Liver (tissue), 9 donors: ENCODE measurements around the gene CNTN1. TPM values are rescaled to one million over a fixed set of nuclear protein-coding genes. Genes with fewer than 3 reads are reported as not detected.

Source experiments
- DNase-seq: peaks from one replicate; pipeline ENCODE4 v3.0.0-alpha.2; 2017; ENCODE audit warnings: low spot score
- H3K27ac ChIP-seq, 2 donors: one replicate each; pipeline ENCODE4 v1.7.0; 2013; ENCODE audit warnings: inconsistent platforms in 2 of 2, low read length in 2 of 2, control low read depth in 1 of 2, low read depth in 1 of 2, mild to moderate bottlenecking in 1 of 2
- H3K27me3 ChIP-seq, 4 donors: one replicate each; pipeline versions ENCODE4 v1.6.1 to v1.7.0; 2013; ENCODE audit warnings: low read length in 3 of 4, inconsistent platforms in 1 of 4, mild to moderate bottlenecking in 1 of 4, moderate library complexity in 1 of 4; ENCODE audit not compliant: control insufficient read depth in 4 of 4, insufficient read depth in 4 of 4
- H3K36me3 ChIP-seq, 4 donors: one replicate each; pipeline versions ENCODE4 v1.6.1 to v1.7.0; 2013; ENCODE audit warnings: low read length in 3 of 4, mild to moderate bottlenecking in 3 of 4, low read depth in 1 of 4, moderate library complexity in 1 of 4; ENCODE audit not compliant: control insufficient read depth in 4 of 4, insufficient read depth in 3 of 4
- H3K4me1 ChIP-seq, 4 donors: one replicate each; pipeline versions ENCODE4 v1.6.1 to v1.7.0; 2013; ENCODE audit warnings: low read length in 3 of 4, mild to moderate bottlenecking in 3 of 4, moderate library complexity in 1 of 4; ENCODE audit not compliant: control insufficient read depth in 4 of 4, insufficient read depth in 4 of 4
- H3K4me3 ChIP-seq, 3 donors: one replicate each; pipeline versions ENCODE4 v1.6.1 to v1.7.0; 2013; ENCODE audit warnings: low read length in 3 of 3, control low read depth in 1 of 3, low read depth in 1 of 3, mild to moderate bottlenecking in 1 of 3
- H3K9ac ChIP-seq, 2 donors: one replicate each; pipeline ENCODE4 v1.7.0; 2013; ENCODE audit warnings: low read length in 2 of 2, mild to moderate bottlenecking in 2 of 2, moderate library complexity in 2 of 2, control low read depth in 1 of 2, low read depth in 1 of 2
- H3K9me3 ChIP-seq, 4 donors: one replicate each; pipeline versions ENCODE4 v1.6.1 to v1.7.0; 2013; ENCODE audit warnings: low read length in 3 of 4; ENCODE audit not compliant: control insufficient read depth in 4 of 4
- CTCF ChIP-seq: fragments of 150-350 bp; IDR thresholded peaks from 2 replicates; pipeline ENCODE4 v1.5.1; 2017; ENCODE audit warnings: improper control_type of control experiment, low read depth, low read length; ENCODE audit not compliant: missing input control
- EGR1 ChIP-seq, 2 donors: IDR thresholded peaks; 2 replicates each; pipeline ENCODE4 v1.6.1; 2016 to 2018; ENCODE audit warnings: antibody characterized with exemption in 2 of 2, low read depth in 2 of 2
- FOXA2 ChIP-seq: IDR thresholded peaks from 2 replicates; pipeline ENCODE4 v1.6.1; 2016; ENCODE audit warnings: antibody characterized with exemption
- HNF4A ChIP-seq, 2 donors: conservative IDR thresholded peaks; 2 replicates each; pipeline ENCODE4 v1.6.1; 2016; ENCODE audit warnings: antibody characterized with exemption in 2 of 2, mild to moderate bottlenecking in 2 of 2
- NR2F2 ChIP-seq: IDR thresholded peaks from 2 replicates; pipeline ENCODE4 v1.6.1; 2016; ENCODE audit warnings: antibody characterized with exemption
- RAD21 ChIP-seq, 2 donors: IDR thresholded peaks; 2 replicates each; pipeline ENCODE4 v1.6.1; 2016; ENCODE audit warnings: antibody characterized with exemption in 2 of 2, mild to moderate bottlenecking in 2 of 2
- REST ChIP-seq: IDR thresholded peaks from 2 replicates; pipeline ENCODE4 v1.6.1; 2016; ENCODE audit warnings: antibody characterized with exemption, mild to moderate bottlenecking
- SP1 ChIP-seq: IDR thresholded peaks from 2 replicates; pipeline ENCODE4 v1.6.1; 2018; ENCODE audit warnings: antibody characterized with exemption, mild to moderate bottlenecking
- TAF1 ChIP-seq: conservative IDR thresholded peaks from 2 replicates; pipeline ENCODE4 v1.6.1; 2016; ENCODE audit warnings: antibody characterized with exemption, mild to moderate bottlenecking
- YY1 ChIP-seq: IDR thresholded peaks from 2 replicates; pipeline ENCODE4 v1.6.1; 2016; ENCODE audit warnings: antibody characterized with exemption, mild to moderate bottlenecking
- WGBS: extraction: QIAGEN DNeasy Blood & Tissue Kit; methylation state at CpG from one replicate; pipeline ENCODE4 v1.1.7; 2013; 5-methylcytosine and 5-hydroxymethylcytosine counted together
- polyA plus RNA-seq, 2 donors: library from polyadenylated mRNA; stranded (reverse) in 1 of 2; unstranded in 1 of 2; fragments of 200-250 nt in 1 of 2; fragments of >200 nt in 1 of 2; fragmentation: Nextera tagmentation in 1 of 2; extraction: Ambion mirVana in 1 of 2; gene quantifications; one replicate each; pipeline versions ENCODE4 v1.2.1 to v1.2.3, GENCODE V29; 2013 to 2015
- total RNA-seq, 2 donors: library from RNA; depleted of rRNA; stranded (reverse); fragments of >200 nt; gene quantifications; one replicate each; pipeline ENCODE4 v1.2.3, GENCODE V29; 2014
- donor health status: healthy.
- donor health status: healthy.
- donor health status: healthy.
- donor health status: healthy.
- donor health status: healthy.

CNTN1 gene
- total and polyA plus RNA-seq, 4 donors = 0.03 to 1.2 (median 0.43) TPM

GRCh38 chr12:40915172-40915571, 222.9 kb downstream of the CNTN1 start:
- no peak overlapping the region for H3K27ac ChIP-seq
- DNase-seq = no peak
- H3K4me3 ChIP-seq = no peak overlapping the region
- TF ChIP-seq REST (no peak), EGR1 (IDR thresholded peaks at IDR 0.05; ENCODE audit: low read depth in 2 of 2) (no peak), TAF1 (no peak), HNF4A (conservative IDR thresholded peaks at IDR 0.05) (no peak), YY1 (no peak), NR2F2 (no peak), FOXA2 (no peak), RAD21 (IDR thresholded peaks at IDR 0.05) (no peak), SP1 (no peak)
- H3K9ac ChIP-seq = no peak overlapping the region
- H3K4me1 ChIP-seq = no peaks in the 10 kb centered on the region
- H3K9me3 ChIP-seq = no peaks in the 10 kb centered on the region
- H3K27me3 ChIP-seq = peaks cover 0 to 10% (median 2%) of the 10 kb centered on the region in 4 donors
- 79% methylated on average over 2 of the region's 2 CpGs for WGBS
- no peaks in the 10 kb centered on the region for H3K36me3 ChIP-seq

- Histone ChIP-seq H3K27ac (no peak overlapping the region), H3K9ac (no peak overlapping the region), H3K9me3 (no peaks in the 10 kb centered on the region), H3K27me3 (peaks cover 0 to 10% (median 0%) of the 10 kb centered on the region in 4 donors), H3K4me3 (no peak overlapping the region), H3K4me1 (no peaks in the 10 kb centered on the region), H3K36me3 (no peaks in the 10 kb centered on the region)
- no peak for DNase-seq
- TF ChIP-seq YY1 = no peak
- TF ChIP-seq EGR1 (IDR thresholded peaks at IDR 0.05; ENCODE audit: low read depth in 2 of 2) = no peak
- no peak for TF ChIP-seq NR2F2
- TF ChIP-seq HNF4A (conservative IDR thresholded peaks at IDR 0.05) = no peak
- 56% methylated on average over 6 of the region's 6 CpGs for WGBS
Observed at GRCh38 chr12:40917561-40917960, 225.3 kb downstream of the CNTN1 start.

GRCh38 chr12:40921563-40922163, 229.4 kb downstream of the CNTN1 start:
- Histone ChIP-seq H3K9ac (no peak overlapping the region), H3K4me1 (no peaks in the 10 kb centered on the region), H3K27me3 (peaks cover 0 to 10% (median 2%) of the 10 kb centered on the region in 4 donors), H3K27ac (no peak overlapping the region), H3K4me3 (no peak overlapping the region), H3K9me3 (no peaks in the 10 kb centered on the region), H3K36me3 (no peaks in the 10 kb centered on the region)
- TF ChIP-seq CTCF (peak; percentile 60), FOXA2 (no peak), RAD21 (IDR thresholded peaks at IDR 0.05) (peak; percentile 75 to 78)
- DNase-seq = no peak
- WGBS = 17% methylated on average over 2 of the region's 2 CpGs
